NCI-H1048 (cell line): ENCODE measurements around the gene PEMT.
"Not testable (repeated sequence)": the region's sequence is repeated elsewhere in the genome, so short reads cannot be mapped to it uniquely, and the experiment has no call there.

Experiments used
- DNase-seq: peaks from one replicate; lab custom pipeline; 2025; lab: John Stamatoyannopoulos, UW

PEMT gene

DNA sequence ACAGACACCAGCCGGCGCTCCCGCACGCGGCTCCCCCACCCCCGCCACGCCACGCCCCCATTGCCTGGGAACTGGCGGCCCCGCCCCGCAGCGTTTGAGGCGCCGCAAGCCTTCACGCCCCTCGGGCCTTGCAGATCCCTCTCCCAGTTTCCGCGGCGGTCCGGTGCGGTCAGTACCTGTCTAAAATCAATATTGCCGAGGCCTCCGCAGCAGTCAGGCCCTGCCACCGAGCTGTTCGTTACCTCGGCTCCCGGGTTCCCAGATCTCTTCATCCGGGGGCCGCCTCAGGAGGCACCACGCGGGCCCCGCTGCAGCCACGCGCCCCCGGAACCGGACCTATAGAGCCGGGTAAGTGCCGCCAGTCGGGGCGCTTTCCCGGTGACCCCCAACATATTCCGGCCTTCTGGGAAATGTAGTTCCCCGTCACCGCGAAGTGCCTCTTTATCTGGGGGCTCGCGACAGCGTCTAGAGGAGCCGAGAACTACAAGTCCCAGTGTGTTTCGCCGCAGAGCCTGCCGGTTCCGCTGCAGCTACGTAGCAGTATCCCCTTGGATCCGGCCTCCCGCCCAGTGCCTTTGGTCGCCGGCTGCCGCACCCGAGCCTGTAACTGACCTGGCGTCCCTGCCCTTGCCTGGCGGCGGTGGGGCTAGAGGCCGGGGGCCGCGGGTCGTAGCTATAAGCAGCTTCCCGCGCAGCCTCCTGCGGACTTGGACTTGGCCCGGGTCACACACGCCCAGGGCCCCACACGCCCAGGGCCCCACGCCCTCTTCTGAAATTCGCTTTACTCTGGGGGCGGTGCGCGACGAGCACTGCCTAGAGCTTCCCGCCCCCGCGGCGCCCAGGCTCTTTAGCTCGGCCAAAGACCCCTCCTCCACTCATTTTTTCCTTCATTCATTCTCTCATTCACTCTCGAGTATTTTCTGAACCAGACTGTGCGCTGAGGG lies at the start of gene PEMT:
PEMT (minus strand) TSS at position 354 of the 944 bp plus-strand sequence; CDS start at position 272, 82 bp downstream.
- DNase-seq: peak; percentile 94

DNA sequence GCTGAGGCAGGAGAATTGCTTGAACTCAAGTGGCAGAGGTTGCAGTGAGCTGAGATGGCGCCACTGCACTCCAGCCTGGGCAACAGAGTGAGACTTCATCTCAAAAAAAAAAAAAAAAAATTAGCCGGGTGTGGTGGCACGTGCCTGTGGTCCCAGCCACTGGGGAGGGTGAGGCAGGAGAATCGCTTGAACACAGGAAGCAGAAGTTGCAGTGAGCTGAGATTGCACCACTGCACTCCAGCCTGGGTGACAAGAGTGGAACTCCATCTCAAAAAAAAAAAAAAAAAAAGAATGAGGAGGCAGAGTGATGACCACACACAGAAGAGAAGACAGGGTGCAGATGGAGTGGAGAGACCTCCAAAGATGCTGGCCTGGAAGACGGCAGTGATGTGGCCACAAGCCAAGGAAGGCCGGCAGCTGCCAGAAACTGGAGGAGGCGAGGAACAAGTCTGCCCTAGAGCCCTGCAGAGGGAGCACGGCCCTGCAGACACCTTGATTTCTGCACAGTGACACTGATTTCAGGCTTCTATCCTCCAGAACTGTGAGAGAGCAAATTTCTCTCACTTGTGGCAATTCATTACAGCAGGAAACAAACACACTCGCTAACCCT lies 48.3 kb upstream of the PEMT start:
- DNase-seq: not testable (repeated sequence)

GRCh38 chr17:17638467-17638866 lies 47.0 kb upstream of the PEMT start:
- DNase-seq: no peak

- DNase-seq: no peak
Measured at GRCh38 chr17:17636272-17636885, 44.9 kb upstream of the PEMT start.

DNA sequence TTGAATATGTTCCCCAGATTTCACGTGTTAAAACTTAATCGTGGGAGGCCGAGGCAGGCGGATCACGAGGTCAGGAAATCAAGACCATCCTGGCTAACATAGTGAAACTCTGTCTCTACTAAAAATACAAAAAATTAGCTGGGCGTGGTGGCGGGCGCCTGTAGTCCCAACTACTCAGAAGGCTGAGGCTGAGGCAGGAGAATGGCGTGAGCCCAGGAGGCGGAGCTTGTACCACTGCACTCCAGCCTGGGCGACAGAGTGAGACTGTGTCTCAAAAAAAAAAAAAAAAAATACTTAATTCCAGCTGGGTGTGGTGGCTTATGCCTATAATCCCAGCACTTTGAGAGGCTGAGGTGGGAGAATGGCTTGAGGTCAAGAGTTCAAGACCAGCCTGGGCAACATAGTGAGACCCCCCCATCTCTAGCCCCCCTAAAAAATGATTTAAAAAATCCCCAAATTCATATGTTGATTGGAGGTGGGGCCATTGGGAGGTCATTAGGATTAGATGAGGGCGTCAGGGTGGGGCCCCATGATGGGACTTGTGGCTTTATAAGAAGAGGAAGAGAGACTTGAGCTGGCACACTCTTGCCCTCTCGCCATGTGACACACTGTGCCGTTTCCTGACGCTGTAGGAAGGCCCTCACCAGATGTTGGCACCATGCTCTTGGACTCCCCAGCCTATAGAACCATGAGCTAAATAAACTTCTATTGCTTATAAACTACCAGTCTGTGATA lies 44.2 kb upstream of the PEMT start:
- DNase-seq: not testable (repeated sequence)

DNA sequence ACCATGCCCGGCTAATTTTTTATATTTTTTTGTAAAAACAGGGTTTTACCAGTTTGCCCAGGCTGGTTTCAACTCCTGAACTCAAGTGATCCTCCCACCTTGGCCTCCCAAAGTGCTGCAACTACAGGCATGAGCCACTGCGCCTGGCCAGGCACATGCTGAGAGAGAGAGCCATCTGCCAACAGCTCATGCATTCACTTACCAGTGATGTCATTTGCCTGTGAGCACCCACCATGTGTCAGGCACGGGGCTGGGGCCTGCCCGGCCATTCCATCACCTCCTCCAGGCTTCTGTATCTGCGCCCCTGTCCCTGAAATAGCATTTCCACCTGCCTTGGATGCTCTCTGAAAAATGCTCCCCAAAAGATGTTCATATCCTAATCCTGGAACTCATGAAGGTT lies 43.6 kb upstream of the PEMT start:
- no peak for DNase-seq

DNA sequence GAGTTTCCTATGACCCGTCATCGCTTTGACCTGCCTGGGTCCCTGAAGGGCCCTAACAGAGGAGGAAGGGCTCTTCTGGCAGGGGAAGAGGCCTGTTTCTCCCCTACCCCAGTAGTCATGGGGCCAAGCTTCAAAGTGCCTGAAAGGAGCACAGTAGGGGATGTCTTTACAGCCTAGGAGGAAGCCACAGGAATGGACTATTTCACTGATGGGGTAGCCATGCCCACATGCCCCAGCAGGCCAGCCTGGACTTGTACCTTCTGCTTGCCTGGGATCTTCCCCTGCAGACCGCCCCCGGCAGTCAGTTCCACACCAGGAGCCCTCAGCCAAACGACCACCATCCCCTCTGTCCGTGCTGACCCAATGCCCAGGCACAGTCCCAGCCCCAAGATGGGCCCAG lies 41.8 kb upstream of the PEMT start:
- DNase-seq: no peak

- DNase-seq: not testable (repeated sequence)
Measured at GRCh38 chr17:17632690-17633089, 41.2 kb upstream of the PEMT start.

- no peak for DNase-seq
Measured at GRCh38 chr17:17628388-17629008, 37.0 kb upstream of the PEMT start.

DNA sequence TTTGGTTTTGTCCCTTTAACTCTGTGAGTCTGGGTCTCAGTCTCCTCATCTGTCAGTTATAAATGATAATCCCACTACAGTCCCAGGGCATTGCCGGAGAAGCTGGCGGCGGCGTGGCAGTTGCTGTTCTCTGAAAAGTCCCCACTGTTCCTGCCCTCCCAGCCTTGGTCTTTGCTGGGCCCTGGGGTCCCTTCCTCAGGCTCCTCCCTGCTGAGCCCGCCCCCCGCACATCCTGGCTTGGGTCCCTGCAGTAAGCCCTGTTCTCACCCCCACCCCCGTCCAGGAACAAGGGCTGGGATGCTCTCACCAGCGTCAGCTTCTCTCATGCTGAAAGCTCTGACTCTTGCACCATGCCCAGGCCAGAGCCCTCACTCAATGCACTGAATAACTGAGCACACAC lies 35.3 kb upstream of the PEMT start:
- DNase-seq: no peak

- DNase-seq: no peak
Measured at GRCh38 chr17:17626151-17626805, 34.8 kb upstream of the PEMT start.

GRCh38 chr17:17624741-17625140 lies 33.2 kb upstream of the PEMT start:
- DNase-seq: no peak

DNA sequence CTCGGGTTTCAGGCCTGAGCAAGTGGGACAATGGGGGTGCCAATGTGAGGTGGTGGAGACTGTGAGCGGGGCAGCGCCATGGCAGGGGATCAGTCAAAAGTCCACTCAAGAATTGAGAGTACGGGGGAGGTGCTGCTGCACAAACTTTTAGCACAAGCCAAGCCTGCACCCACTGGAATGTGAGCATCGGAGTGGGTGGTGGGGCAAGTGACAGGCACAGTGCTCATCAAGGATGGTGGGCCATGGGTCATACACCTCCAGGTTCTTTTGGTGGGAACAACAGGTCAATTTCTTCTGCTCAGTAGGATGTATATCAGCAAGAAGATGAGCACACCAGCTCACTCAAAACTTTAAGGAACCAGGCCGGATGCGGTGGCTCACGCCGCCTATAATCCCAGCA lies 32.4 kb upstream of the PEMT start:
- DNase-seq: no peak

DNA sequence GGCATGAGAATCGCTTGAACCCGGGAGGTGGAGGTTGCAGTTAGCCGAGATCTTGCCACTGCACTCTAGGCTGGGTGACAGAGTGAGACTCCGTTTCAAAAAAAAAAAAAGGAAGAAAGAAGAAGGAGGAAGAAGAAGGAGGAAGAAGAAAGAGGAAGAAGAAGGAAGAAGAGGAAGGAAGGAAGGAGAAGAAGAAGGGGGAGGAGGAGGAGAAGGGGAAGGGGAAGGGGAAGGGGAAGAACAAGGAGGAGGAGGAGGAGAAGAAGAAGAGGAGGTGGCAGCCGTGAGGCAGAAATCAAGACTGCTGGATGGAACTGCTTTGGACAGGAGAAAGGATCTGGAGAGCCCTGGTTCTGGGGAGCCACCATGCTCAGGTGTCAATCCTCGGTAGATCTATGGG lies 29.7 kb upstream of the PEMT start:
- DNase-seq: no peak

DNA sequence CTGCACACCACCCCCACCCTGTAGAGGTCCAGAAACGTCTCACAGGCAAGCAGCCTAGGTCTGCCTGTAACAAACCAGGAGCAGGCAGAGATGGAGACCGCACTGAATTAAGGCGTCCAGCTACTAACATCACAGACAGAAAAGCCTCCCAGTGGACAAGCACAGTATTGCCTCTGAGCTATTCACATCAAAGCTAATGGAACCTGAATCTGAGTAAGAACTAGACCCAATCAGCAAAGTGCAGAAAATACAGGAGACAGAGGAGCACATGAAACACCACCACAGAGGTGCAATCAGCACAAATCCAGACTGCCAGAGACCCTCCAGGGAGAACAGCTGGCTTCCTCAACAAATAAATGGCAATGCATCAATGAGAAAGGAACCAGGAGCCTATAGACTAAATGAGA lies 22.2 kb upstream of the PEMT start:
- DNase-seq: peak; percentile 46

- no peak for DNase-seq
Measured at GRCh38 chr17:17612085-17613022, 20.8 kb upstream of the PEMT start.

DNA sequence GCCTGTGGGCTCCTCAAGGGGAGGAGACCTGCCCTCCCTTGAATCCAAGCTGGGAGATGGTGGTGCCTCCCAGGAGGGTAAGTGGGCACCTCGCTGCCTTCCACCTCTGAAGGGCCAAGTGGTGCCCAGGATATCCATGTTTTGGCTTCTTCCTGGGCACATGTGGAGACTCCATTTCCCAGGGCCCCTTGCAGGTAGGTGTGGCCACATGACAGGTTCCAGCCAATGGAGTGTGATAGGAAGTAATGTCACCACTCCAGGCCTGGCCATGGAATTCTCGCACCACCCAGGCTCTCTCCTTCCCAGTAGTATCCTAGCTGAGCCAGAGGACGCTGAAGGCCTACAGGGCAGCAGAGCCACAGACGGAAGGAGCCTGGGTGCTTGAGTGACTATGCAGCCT lies 17.6 kb upstream of the PEMT start:
- no peak for DNase-seq

GRCh38 chr17:17606416-17607000 lies 15.0 kb upstream of the PEMT start:
- no peak for DNase-seq

- no peak for DNase-seq
Measured at GRCh38 chr17:17605729-17606088, 14.2 kb upstream of the PEMT start.
